Dermis microvascular lymphatic vessel endothelial cell (primary cell): ENCODE data around the gene OR6B1. TPM values are rescaled to one million over a fixed set of nuclear protein-coding genes. Genes with fewer than 3 reads are reported as not detected.
"Not testable (repeated sequence)": the region's sequence is repeated elsewhere in the genome, so short reads cannot be mapped to it uniquely, and the experiment has no call there.

ENCODE experiments used
- DNase-seq, 2 donors: peaks; one replicate each; pipeline versions ENCODE4 v3.0.0 to v3.0.0-alpha.2; 2010; ENCODE audit warnings: low read depth in 2 of 2
- total RNA-seq: library from RNA; depleted of rRNA; stranded (reverse); fragments of >200 nt; gene quantifications from 2 replicates; pipeline ENCODE4 v1.2.1, GENCODE V29; 2014

OR6B1 gene
- total RNA-seq, 1 donor from 2014 or later, result not detected

DNA sequence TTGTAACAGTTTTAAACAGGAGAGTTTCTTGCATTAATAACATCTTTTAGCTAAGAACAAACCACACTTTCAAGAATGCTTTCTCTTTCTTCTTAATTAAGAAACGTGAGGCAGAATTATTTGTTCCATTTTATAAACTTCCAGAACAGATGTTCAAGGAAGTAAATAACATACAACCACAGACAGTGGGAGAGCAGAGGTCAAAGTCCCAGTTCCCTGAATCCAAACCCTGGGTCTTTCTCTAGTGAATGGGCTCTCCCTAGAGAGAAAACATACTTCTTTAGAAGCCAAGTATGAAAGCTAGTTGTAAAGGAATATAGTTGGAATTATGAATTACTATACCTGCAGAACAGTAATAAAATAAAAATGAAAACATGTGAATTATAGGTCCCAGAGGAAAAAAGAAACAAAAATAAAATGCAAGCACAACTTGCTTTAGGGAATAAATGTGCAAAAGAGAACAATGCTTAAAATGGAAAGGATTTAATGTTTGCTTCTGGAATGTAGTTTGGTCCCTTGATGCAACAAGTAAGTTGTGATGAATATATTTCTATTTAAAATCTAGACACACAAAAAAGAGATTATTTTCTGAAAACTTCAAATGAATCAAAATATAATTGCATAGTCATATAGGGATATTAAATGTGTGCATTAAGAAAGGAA lies 6.0 kb downstream of the OR6B1 start:
- no peak for DNase-seq

DNA sequence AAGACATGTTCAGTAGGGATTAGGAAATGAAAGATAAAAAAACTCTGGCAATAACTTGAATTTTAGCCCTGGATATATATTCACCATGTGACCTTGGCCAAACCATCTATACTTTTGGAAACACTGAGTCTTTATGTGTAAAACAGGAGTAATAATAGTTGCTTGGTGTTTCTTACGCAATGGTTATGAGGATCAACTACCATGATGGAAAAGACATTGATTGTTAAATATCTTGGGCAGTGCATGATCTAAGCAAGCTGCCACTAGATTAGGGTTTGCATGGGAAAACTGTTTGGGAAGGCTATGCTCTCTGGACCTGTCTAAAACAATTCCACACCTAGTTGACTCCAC lies 6.5 kb downstream of the OR6B1 start:
- no peak for DNase-seq

DNA sequence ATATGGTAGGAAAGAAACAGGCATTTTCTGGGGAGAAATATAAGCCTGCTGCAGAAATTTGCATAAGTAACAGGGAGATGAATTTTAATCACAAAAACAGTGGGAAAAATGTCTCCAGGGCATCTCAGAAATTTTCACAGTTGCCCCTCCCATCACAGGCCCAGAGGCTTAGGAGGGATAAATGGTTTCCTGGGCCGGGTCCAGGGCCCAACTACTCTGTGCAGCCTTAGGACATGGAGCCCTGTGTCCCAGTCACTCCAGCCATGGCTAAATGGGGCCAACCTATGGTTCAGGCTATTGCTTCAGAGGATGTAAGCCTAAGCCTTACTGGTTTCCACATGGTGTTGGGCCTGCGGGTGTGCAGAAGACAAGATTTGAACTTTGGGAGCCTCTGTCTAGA lies 9.2 kb downstream of the OR6B1 start:
- no peak for DNase-seq

DNA sequence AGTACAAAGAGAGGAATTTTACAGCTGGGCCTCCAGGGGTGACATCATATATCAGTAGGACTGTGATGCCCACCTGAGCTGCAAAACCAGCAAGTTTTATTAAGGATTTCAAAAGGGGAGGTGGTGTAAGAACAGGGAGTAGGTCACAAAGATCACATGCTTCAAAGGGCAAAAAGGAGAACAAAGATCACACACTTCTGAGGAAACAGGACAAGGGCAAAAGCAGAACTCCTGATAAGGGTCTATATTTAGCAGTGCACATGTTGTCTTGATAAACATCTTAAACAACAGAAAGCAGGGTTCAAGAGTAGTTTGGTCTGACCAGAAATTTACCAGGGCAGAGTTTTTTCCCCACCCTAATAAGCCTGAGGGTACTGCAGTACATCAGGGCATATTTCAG lies 9.9 kb downstream of the OR6B1 start:
- not testable (repeated sequence) for DNase-seq

DNA sequence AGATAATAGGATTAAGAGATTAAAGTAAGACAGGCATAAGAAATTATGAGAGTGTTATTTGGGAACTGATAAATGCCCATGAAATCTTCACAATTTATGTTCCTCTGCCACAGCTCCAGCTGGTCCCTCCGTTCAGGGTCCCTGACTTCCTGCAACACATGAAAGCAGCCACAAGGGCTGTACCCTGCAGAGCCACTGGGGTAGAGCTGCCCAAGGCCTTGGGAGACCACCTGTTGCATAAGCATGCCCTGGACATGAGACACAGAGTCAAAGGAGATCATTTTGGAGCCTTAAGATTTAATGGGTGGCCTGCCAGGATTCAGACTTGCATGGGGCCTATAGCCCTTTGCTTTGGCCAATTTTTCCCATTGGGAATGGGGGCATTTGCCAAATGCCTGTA lies 10.7 kb downstream of the OR6B1 start:
- DNase-seq, result not testable (repeated sequence)

DNA sequence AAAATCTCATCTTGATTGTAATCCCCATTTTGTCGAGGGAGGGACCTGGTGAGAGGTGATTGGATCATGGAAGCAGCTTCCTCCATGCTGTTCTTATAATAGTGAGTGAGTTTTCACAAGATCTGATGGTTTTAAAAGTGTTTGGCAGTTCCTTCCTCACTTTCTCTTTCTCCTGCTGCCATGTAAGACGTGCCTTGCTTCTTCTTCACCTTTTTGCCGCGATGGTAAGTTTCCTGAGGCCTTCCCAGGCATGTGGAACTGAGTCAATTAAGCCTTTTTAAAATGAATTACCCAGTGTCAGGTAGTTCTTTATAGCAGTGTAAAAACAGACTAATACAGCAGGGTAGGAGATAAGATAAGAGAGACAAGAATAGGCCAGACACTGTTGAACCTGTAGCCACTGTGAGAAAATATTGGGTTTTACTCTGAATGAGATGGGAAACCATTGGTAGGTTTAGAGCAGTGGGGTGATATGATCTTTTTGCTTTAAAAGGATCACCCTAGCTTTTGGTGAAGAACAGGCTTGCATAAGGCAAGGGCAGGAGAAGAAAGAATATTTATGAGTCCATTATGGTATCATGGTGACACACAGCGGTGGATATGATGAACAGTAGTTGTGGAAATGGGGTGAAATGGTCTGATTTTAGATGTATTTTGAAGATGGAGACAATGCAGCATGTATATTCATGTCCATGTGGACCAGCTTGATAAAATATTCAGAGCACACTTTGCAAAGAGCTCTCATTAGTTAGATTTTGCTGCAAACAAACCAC lies 11.5 kb downstream of the OR6B1 start:
- peak in 1 of 2 donors; percentile 22 for DNase-seq

DNA sequence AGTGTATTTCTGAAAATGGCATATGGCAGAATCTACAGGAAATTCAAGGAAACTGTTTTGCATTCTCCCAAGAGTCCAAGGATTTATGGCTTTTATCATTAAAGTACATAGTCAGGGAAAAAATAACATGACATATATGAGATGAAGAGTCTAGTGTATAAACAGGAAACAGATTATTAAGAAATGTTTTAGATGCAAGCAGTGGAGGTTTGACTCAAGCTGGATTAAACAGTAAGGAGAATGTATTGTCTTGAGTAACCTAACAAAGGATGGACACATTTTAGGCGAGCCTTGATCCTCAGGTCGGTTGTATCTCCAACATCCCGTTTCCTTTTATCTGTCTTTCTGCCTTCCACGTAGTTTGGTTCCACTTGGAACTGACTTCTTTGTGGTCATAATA lies 17.9 kb downstream of the OR6B1 start:
- no peak for DNase-seq

DNA sequence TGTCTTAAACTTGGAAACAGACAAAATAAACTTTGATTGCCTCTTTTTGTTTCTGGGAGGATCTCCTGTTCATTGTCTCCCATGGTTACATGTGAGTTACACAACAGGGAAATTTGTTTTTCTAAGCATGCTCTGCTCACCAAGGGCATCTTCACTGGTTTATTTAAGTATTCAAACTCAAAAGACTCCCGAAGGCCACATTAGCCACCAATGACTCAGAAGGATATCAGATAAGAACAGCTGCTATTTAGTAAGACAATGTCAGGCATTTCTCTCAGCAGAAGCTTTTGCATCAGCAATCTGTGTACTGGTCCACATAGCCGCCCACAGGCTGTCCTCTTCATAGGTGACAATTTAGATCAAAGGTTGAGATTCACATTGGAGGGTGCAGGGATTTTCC lies 19.3 kb downstream of the OR6B1 start:
- DNase-seq, result peak in 1 of 2 donors; percentile 66

DNA sequence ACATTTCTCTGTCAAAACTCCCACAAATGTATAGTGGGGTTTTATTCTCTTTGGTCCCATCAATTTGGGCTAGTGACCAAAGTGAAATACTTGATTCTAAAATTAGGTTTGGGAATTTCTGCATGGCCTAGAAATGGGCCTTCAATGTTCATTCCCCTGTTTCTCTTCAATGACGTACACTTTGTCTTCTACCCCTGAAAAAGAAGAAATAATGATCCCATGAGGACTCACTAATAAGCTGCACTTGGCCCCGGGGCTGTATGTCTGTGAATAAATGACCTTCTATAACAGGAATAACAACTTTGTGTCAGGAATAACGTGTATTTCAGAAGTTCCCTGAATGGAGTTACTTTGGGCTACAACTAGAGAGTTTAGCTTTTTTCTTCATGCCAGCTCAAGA lies 20.2 kb downstream of the OR6B1 start:
- no peak for DNase-seq

DNA sequence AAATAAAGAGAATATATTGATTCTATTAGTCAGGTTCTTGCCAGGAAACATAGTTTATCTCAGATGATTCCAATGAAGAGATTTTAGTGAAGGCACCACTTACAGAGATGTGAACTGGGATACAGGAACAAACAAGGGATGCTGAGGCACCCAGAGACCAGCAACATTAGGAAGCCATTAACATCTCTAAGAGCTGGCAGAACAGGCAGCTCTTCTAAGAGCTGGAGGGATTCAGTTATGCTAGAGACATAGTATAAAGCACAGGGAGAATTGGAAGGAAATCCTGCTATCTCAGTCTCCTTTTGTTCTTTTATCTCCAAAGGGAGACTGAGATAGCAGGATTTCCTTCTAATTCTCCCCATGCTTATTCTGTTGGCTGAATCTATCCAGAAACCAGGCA lies 22.0 kb downstream of the OR6B1 start:
- no peak for DNase-seq

DNA sequence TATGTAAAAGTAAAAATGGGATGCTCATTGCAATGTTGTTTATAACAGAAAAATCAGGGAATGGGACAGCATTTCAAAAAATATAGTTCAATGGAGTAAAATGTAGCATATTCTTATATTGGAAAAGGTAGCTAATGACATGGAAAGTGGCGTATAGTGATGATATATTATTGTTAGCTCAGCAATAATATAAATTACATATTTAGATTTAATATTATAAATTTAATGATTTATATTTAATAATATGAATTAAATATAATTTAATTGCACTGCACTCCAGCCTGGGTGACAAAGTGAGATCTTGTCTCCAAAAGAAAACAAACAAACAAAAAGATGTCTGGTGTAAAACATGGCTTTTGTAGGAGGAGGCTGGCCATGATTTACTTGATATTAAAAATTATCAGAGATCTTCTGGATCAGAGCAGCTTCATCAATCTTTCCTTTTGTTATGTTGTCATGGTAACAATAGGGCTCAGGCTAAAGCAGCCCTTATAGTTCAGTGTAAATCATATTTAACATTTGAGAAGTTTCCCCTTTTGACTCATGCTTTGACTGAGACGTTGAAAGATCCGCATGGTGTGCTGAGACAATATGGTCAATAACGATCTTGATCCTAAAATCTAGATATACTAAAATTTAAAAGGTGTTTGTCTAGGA lies 23.2 kb downstream of the OR6B1 start:
- DNase-seq, result no peak

DNA sequence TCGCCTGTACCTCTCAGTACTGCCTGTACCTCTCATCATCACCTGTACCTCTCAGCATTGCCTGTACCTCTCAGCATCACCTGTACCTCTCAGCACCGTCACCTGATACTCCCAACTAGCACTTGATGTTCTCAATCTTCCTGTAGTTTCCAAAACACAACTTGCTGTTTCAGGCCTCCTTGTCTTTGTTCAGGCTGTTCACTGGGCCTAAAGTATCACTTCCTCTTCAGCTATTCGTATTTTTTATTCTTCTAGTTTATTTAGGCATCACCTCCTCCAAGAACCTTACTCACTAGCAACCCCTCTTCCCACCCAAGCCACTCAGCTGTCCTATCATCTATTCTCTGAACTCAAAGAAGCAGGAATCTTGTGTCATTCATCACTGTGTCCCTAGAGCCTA lies 24.1 kb downstream of the OR6B1 start:
- DNase-seq, result no peak

DNA sequence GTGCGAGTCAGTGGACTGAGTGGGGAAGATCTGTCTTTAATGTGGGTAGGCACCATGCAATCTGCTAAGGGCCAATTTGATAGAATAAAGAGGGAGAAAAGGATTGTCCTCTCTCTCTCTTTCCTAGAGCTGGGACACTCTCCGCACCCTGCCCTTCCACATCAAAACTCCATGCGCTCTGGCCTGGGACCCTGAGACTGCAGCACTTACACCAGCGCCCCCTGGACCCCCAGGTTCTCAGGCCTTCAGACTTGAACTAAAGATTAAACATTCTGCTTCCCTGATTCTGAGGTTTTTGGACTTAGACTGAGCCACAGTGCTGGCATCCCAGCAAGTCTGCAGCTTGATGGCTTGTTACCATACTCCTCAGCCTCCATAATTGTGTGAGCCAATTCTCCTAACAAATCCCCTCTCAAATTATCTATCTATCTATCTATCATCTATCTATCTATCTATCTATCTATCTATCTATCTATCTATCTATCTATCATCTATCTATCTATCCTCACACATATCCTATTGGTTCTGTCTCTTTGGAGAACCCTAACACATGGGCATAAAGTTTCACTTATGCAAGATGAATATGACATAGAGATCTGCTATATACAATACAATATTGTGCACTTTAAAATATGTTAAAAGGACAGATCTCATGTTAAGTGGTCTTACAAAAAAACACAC lies 26.2 kb downstream of the OR6B1 start:
- no peak for DNase-seq

DNA sequence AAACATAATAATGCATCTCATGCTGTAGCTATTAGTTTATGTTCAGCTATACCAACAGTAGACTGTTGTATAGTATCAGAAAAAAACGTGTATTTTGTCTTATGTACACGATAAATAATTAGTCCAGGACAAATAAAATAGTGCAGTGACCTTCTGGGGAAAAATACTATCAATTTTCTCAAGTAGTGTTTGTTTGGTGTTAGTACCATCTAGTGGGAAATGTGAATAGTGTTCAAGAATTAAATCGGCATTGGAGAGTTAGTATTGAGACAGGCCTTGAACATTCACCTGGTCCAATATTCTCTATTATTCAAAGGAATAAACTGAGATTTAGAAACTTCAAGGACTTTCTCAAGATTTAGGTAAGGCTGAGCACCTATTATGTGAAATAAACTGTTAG lies 26.9 kb downstream of the OR6B1 start:
- DNase-seq, result peak; percentile 2 to 45

DNA sequence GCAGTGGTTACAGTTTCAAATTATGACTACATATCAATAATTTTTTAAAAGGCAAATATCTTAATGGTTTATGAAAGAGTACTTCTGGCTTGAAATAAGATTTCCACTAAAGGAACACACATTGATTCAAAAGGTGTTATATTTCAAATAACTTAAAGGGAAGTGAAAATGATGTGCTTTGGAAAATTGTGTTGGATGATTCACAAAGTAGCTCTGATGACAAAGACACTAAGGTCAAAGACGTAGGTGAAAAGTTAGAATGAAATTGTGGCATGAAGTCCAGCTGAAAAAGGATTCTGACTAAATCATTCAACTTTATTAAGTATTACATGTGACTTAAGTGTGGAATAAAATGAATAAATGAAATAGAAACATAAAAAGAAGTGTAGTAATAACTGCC lies 27.9 kb downstream of the OR6B1 start:
- DNase-seq, result no peak

DNA sequence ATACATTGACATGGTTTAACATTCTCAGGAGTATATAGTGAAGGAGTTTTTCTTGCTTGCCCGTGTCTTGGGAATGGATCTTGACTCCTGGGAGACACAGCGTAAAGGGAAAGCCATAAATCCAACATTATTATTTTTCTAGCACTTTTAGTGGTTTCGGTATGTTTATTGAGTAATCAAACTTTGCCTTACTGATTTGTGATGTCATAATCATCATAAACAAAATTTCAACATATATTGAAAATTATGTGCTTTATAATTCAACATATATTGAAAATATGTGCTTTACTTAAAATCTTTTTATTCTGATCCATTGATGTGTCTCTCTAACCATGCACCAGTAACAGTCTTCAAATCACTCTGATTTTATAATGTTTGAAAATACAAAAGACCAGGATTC lies 28.4 kb downstream of the OR6B1 start:
- no peak for DNase-seq

DNA sequence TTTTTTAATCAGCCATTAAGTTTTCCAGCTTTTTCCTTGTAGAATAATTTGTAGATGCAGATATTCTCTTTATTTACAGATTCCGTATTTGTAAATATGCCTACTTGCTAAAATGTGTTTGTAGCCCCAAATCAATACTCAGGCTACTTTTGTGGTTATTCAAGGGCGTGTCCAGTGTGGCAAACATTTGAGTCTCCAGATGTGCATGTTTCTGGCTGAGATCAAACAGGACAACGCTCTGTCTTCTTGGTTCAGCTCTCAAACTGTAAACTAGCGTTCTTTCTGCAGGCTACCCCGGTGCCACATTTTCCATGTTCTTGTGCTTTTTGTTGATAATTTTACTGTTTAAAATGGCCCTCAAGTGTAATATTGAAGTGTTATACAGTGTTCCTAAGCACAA lies 32.4 kb downstream of the OR6B1 start:
- DNase-seq, result no peak

DNA sequence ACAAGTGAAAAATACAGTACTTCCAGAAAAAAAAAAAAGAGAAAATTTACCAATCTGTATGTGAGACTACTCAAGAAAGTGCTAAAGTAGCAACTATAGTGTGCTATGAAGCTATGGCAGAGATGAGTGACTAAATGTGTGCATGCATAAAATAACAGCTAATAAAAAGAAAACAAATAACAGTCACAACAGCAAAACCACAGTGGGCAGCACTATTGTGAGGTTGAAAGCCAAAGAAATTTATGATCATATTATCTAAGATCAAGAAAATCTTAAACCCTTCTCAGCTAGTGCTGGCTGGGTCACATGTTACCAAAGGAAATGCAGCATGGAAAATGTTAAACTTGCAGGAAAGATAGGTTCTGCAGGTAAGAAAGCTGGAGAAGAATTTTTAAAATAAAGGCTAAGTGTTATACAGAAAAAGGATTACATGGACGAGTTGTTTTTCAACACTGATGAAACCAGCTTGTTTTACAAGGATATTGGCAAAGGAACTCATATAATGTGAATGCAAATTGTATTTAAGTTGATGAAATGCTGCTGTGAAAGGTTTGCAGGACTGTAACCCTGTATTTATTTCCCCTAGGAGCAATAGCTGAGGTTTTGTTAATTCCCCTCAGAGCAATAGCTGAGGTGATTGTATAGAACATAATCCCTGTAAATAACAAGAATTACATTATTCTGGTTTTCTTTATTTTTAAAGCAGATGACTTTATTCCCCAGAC lies 33.0 kb downstream of the OR6B1 start:
- no peak for DNase-seq

DNA sequence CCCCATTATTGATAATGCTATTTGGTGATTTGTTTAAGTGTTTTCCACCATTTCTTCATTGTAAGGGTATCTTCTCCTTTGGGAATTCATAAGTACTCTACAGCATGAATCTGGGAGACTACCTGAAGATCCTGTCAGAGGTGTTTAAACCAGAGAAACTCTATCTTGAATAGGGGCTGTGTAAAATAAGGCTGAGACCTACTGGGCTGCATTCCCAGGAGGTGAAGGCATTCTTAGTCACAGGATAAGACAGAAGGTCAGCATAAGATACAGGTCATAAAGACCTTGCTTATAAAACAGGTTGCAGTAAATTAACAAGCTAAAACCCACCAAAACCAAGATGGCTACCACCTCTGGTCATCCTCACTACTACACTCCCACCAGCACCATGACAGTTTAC lies 35.3 kb downstream of the OR6B1 start:
- DNase-seq, result no peak

DNA sequence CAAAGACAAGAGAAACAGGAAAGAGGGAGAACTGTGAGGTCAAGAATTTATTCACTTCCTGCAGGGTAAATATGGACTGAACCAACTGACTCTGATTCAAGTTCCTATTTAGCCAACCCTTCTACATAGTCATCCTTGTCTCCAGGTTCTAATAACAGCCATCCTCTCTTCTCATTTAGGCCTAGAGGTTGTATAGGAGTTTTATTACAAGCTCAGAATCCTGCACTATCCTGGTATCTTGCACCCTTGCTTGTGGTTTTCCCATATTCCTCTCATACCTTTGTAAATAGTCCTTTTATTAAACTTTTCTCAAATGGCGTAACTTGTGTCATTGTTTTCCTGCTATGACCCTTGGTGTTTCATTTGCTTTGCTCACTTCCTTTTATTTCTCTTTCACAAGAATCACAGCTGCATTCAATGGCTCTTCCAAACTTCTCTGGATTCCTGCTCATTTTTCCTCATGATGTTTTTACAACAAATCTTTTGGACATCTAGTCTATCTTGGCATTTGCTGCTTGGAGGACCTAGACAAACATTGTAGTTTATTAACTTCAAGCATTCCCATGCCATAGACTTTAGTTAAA lies 36.3 kb downstream of the OR6B1 start:
- DNase-seq, result peak in 1 of 2 donors; percentile 31

DNA sequence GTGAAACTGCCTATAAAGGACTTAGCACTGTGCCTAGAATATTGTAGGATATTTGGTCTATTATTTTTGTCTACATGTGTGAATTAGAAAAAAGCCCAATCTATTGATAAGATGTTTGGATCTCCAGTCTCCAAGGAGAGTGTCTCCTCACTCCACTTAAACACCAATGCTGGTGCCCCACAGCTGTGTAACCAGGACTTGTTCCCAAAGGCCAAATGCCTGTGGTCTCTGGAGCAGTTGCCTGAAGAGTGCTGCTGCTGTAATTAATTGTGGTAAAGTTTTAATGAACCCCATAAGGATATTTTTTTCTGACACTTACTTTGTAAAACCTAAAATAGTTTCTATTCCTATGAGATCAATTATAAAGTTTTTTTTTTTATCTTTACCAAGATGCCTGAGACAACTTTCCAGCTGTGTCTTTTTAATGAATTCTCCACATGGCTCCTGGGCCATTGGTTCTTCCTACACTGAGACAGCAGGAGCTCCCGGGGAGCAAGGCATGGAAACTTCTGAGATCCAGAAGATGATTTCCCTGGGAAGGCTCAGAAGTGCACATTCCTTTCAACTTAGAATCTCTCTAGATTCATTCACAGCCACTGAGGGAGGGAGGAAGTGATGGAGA lies 37.4 kb downstream of the OR6B1 start:
- DNase-seq, result no peak
